Neural cell (in vitro differentiated cells): ENCODE measurements around the gene TTLL5.

Experiments
- EZH2 ChIP-seq: fragments of 200-600, 300-800 bp; shearing (Covaris generic), sonication (generic); IDR thresholded peaks from 2 replicates; pipeline ENCODE4 v1.6.1; 2014; ENCODE audit warnings: antibody characterized with exemption, low read length, borderline replicate concordance, mild to moderate bottlenecking; ENCODE audit not compliant: insufficient read depth, poor library complexity, severe bottlenecking
- MXI1 ChIP-seq: fragments of 450-650 bp; conservative IDR thresholded peaks from 2 replicates; pipeline ENCODE4 v1.6.1; 2014; ENCODE audit warnings: antibody characterized with exemption, mild to moderate bottlenecking; ENCODE audit not compliant: poor library complexity, severe bottlenecking
- POLR2AphosphoS5 ChIP-seq: IDR thresholded peaks from 2 replicates; pipeline ENCODE4 v1.6.1; 2012
- RAD21 ChIP-seq: fragments of 450-650 bp; conservative IDR thresholded peaks from 2 replicates; pipeline ENCODE4 v1.6.1; 2014; ENCODE audit warnings: antibody characterized with exemption, mild to moderate bottlenecking, moderate library complexity
- TF ChIP-seq, protein P1 (sequence below): fragments of 450-650 bp; IDR thresholded peaks from 2 replicates; pipeline ENCODE4 v1.5.1; 2014; ENCODE audit warnings: antibody characterized with exemption, mild to moderate bottlenecking, moderate library complexity; ENCODE audit not compliant: poor library complexity, severe bottlenecking

- TF ChIP-seq, protein P1, sequence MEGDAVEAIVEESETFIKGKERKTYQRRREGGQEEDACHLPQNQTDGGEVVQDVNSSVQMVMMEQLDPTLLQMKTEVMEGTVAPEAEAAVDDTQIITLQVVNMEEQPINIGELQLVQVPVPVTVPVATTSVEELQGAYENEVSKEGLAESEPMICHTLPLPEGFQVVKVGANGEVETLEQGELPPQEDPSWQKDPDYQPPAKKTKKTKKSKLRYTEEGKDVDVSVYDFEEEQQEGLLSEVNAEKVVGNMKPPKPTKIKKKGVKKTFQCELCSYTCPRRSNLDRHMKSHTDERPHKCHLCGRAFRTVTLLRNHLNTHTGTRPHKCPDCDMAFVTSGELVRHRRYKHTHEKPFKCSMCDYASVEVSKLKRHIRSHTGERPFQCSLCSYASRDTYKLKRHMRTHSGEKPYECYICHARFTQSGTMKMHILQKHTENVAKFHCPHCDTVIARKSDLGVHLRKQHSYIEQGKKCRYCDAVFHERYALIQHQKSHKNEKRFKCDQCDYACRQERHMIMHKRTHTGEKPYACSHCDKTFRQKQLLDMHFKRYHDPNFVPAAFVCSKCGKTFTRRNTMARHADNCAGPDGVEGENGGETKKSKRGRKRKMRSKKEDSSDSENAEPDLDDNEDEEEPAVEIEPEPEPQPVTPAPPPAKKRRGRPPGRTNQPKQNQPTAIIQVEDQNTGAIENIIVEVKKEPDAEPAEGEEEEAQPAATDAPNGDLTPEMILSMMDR = no peak
- TF ChIP-seq MXI1 = no peak
- no peak for TF ChIP-seq RAD21
- no peak for TF ChIP-seq EZH2
- TF ChIP-seq POLR2AphosphoS5 = no peak
These were observed 254.0 kb downstream of the TTLL5 start for GRCh38 chr14:75915045-75915444.
